ENCODE measurements around the gene FAM120B.

The FAM120B gene

DNA sequence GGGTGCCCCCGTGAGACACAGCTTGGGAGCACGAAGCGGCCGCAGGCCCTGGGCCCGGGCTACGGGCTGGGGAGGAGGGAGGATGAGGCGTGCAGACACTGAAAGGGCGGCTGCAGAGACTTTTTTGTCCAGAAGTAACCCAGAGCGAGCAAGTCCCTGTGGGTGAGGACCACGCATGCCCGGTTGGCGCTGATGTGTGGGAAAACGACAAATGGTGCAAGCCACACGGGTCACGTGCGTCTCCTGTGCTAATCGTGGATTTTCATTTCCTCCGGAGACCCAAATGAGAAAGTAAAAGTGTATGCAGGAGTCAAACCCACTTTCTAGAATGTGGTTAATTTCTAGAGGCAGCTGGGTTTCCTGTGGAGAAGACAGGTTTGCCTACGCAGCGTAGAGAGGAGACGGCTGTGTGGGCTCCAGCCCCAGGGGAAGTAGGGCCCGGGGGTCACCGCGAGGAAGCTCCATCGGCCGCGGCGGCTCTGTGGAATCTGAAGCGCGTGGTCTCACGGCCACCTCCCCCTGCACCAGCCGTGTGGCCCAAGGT lies 34.7 kb upstream of the FAM120B start:
- DNase-seq (ENCODE audit: low read depth): no peak

- DNase-seq (ENCODE audit: low read depth): no peak
Observed at GRCh38 chr6:170272341-170273065, 34.1 kb upstream of the FAM120B start.

DNA sequence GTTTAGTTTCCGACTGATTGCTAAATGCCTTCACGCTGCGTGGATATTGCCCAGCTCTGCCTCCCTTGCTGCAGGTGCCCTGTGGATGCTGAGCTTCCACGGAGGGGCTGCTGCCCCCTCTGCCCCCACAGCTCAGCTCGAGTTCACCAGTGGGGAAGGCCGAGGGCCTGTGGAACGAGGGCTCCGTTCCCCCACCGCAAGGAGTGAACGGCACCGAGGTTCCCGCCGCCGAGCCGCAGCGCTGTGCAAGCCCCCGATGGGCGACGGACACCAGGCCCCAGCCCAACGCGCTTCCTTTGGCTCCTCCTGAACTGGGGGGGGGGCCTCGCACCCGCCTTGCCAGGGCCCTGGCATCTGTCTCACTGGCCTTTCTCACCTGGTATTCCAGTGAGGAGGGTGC lies 33.4 kb upstream of the FAM120B start:
- no peak for DNase-seq (ENCODE audit: low read depth)

DNA sequence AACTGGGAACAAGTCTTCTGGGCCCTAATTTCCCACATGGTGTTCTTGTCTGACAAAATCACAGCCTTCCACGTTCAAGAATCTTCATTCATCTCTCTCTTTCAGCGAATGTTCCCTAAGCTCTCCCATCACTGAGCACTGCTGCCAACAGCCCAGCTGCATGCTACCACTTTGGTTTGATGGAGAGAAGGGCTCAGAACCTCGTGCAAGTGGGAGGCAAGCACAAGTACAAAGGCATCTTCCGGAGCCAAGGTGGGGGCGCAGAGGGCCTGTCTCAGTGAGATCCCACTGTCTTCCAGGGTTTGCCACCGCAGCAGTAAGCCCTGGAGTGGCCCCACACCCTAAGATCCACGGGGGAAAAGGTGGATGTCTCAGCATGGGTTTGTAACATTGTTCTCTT lies 32.9 kb upstream of the FAM120B start:
- DNase-seq (ENCODE audit: low read depth): no peak

DNA sequence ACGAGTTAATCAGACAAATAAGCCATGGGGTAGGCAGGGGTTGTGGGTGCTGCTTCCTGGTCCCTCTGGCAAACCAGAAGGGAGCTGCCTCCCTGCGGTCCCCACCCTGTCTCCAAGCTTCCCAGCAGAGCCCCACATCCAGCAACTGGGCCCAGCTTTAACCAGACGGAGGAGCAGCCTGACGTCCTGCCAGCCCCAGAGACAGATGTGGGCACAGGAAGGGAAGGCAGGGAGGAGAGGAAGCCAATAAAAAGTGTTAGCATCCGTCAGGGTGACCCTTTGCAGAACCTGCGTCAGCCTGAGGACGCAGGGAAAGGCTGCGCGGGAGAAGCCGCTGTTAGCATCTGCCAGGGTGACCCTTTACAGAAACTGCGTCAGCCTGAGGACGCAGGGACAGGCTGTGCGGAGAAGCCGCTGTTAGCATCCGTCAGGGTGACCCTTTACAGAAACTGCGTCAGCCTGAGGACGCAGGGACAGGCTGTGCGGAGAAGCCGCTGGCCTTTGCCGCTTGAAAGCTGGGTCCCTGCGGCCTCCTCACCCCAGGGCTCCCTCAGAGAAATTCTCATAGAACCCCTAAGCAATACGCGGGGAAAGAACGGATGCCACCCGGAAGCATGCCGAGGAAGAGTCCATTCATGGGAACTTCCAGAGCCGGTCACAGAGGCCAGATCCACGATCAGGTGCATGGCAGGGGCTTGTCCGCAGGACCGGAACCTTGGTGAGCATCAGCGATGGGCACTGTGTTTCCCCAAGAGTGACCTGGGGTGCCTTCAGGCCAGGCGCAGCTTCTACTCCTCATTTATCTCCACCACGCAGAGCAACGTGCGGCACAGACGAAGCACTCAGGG lies 31.6 kb upstream of the FAM120B start:
- DNase-seq (ENCODE audit: low read depth): no peak

- peak; percentile 25 for DNase-seq (ENCODE audit: low read depth)
Observed at GRCh38 chr6:170276369-170277057, 30.0 kb upstream of the FAM120B start.

DNA sequence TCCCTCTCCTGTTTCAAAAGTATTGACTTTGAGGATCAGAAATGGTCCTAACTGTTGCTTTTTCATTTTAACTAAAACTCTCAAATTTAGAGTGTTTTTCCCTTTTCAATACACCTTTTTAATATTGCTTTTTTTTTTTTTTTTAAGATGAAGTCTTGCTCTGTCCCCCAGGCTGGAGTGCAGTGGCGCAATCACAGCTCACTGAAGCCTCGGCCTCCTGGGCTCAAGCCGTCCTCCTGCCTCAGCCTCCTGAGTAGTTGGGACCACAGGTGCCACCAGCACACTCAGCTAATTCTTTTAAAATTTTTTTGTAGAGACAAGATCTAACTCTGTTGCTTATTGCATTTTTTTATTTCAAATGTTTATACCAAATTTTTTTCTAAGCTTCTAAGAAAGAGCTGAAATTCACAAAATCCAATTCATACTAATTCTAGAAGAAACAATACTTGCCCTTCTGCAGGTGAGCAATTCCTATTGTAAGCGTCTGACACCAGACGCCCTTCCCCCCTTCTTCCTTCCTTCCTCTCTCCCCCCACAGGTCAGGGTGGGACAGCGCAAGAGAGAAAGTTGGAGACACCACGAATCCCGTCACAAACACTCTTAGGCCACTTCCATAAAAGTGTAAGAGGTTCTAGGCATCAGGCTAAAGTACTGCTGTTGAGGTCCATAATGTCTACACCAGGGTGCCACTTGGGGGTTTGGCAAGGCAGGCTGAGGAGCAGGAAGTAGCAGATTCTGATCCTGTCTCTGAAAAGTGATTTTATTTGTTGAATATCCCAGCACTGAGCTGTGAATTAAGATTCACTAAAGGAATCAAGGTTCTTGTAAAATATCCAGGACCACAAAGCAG lies 28.4 kb upstream of the FAM120B start:
- no peak for DNase-seq (ENCODE audit: low read depth)

- DNase-seq (ENCODE audit: low read depth): no peak
Observed at GRCh38 chr6:170278743-170279094, 27.8 kb upstream of the FAM120B start.

- no peak for DNase-seq (ENCODE audit: low read depth)
Observed at GRCh38 chr6:170279426-170279825, 27.1 kb upstream of the FAM120B start.

DNA sequence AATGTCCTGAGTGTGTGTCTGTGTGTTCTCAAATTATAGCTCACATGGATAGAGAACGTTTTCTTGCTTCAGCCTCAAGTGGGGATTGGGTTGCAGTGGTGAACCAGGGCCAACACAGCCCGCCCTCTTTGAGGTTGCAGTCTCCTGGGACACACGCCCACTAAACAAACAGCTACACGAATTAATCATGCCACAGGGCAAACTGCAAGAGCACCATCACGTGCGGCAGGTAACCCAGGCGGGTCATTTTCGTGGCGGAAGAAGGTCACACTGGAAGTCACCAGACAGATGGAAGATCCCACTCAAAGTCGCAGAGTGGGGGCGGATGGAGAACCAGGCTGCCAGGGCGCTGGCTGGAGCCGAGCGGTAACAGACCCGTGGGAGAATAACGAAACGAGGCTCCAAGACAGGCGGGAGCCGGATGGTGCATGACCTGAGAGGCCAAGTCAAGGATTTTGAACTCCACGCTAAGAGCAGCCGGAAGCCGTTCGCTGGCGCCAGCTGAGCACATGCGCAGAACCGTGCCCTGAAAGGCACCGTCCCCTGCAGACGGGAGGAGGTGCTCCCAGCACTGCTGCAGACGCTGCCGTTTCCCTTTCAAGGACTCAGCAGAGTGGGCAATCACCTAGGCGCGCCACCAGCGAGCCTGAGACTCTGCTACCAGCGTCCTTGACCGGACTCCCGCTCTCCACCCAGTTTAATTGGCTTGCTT lies 26.4 kb upstream of the FAM120B start:
- no peak for DNase-seq (ENCODE audit: low read depth)

- DNase-seq (ENCODE audit: low read depth): no peak
Observed at GRCh38 chr6:170280689-170281045, 25.9 kb upstream of the FAM120B start.

DNA sequence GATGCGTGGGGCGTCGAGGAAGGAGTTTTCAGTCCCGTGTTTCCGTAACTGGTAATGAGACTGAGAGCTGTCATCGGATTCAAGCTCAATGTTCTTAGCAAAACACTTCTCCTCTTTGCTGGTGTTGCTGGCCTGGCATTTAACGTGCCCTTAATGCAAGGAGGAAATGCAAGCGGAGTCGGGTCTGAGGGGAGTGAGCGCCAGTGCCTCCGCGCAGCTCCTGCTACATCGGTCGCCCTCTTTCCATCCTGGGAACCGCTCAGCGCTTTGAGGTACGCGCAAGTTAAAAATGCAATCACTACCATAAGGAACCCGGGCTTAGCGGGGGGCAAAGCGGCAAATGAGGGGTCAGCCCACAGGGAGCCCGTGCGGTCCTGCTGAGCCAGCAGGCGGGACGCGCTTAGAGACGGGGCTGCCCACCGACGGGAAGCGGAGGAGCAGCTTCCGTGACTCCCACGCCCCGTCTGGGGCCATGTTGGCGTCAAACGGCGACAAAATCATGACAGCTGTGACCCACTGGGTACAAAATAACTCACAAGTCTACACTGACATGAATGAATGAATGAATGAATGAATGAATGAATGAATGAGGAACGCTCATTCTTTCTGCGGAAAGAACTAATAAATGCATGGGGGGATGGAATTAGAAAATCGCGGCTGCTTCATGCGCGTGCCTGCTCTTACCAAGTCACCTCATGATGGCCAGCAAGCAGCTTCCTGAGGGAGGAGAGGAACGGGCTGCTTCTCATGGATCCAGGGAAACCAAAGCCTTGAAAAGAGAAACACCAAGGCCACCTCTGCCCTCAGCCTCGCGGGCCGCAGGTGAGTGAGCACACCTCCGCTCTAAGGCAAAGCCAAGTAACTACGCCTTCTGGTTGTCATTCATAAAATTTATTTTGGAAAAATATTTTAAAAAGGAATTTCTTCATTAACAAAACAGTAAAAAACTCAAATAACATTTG lies 24.9 kb upstream of the FAM120B start:
- DNase-seq (ENCODE audit: low read depth): no peak

DNA sequence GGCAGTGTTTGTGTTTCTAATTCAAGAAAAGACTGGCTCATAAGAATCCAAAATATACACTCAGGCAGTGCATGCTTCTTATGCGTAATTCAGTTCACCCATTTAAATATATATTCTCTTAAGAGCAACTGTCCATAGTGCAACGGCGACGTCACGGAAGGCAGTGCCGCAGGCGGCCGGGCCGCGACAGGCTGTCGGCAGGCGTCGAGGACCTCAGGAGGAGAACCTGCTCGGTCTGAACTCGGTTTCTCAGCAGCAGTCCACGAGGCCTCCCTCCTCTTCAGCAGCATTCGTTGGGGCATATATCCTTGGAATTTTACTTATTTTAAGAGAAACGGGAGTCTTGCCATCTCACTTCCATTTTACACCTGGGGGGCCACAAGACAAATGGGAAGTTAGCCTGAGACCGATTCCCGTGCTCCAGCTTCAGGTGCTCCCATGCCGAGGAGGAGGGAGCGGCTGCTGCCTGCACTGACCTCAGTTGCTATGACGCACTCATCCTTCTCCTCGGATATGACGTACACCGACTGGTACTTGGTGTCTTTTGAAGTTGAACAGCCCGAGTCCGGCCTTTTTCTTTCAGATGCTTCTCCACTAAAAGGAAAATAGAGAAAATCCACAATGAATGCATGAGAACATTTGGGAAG lies 23.9 kb upstream of the FAM120B start:
- DNase-seq (ENCODE audit: low read depth): no peak

GRCh38 chr6:170283212-170284081 lies 23.1 kb upstream of the FAM120B start:
- no peak for DNase-seq (ENCODE audit: low read depth)

DNA sequence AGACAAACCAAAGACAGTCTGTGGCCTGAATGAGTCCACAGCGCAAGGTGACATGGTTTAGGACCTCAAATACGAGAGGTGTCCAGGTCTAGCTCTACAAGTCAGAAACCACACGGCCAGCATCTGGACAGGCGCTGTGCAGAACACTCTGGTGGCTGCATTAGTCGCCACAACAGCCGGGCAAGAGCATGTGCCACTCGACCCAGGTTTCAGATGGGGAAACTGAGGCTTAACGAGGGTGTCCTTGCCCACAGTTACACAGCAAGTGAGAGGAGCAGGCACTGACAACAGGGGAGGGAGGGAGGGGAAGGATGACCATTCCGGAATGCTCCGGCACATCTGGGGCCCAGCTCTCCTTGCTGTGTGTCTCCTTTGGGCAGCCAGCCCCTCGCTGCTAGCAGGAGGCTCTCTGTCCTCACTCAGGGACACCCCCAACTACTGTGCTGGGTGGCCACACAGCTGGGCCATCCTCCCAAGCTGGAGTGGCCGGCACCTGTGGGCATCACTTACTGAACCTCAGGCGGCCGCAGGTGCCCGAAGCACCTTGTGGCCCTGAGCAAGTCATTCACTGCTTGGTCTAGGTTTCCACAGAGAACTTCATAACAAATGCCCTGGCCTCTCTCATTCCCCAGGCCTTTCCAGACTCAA lies 22.3 kb upstream of the FAM120B start:
- no peak for DNase-seq (ENCODE audit: low read depth)

GRCh38 chr6:170284866-170285469 lies 21.6 kb upstream of the FAM120B start:
- DNase-seq (ENCODE audit: low read depth): no peak

DNA sequence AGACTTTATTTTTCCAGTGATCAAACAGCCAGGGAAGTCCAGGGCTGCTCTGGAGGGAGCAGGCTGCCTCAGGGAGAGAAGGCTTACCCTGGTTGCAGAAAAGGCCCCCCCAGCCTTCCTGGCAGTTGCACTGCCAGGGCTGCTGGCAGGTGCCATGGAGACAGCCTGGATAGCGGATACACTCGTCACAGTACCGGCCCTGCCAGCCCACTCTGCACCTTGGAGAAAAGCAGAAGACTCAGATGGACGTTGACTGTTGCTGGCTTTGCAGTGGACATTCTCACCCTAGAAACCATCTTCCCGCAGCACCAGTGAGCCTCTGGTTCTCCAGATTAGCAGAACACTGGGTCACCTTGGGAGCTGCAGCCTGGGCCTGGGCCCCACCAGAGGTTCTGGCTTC lies 21.1 kb upstream of the FAM120B start:
- no peak for DNase-seq (ENCODE audit: low read depth)
